ENCODE results near the gene TANGO2.

DNA sequence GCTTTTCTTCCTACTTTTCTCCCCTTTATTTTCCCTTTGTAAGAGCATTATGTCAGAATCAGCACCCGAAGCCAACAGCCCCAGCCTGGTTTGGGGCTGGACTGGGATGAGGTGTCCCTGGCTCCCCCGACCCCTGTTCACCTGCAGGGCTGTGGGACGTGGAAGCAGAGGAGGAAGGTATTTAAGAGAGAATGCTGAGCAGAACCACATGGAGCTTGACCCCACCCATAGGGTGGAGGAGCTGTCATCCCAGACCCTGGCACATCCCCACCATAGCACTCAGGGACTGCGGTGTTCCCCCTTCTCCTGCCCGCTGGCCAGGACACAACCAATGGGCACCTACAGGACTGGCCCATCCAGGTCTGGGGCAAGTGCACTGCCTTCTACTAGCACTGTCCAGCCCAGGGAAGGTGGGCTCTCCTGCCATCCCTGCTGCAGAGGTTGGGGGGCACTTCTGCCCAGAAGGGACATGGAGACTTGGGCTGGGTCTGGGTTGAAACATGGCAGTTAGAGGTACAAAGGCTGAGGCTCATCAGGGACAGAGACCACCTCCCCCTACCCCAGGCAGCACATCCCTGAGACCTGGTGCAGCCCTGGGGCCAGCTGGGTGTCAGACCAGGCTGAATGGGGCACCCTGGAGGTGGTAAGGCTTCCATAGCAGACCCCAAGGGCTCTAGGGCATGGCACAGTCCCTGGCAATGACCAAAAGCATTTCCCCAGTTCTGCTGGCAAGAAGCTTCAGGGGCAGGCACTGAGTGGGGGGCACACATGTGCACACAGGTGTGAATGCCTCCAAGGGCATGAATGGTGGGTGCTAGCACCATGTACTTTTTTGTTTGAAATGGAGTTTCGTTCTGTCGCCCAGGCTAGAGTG lies 19.7 kb downstream of the TANGO2 start:
- TF ChIP-seq TAF1 (IDR thresholded peaks at IDR 0.05; ENCODE audit: low read depth, low read length): no peak
- no peak for TF ChIP-seq POLR2AphosphoS5 (IDR thresholded peaks at IDR 0.05; ENCODE audit: low read depth, low read length)
